SHP77 treated with DMSO at 0.1 percent for 48 hours (cell line): ENCODE data around the gene MYLK3.

Source experiments
- DNase-seq: peaks from one replicate; lab custom pipeline; 2025; lab: John Stamatoyannopoulos, UW

The MYLK3 gene

DNA sequence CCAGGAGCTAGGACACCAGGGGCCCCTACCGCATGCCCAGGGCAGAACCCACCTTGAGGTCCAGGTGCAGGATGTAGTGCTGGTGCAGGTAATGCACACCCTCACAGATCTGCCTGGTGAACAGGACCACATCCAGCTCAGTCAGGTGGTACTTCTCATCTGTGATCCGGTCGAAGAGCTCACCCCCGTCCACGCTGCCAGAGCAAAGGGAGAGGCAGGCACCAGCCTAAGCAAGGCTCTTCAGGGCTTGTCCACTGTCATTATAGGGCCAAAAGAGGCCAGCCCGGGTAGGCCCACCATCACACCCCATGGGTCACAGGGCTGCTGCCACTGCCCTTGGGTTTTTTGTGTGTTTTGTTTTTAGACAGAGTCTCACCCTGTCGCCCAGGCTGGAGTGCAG lies 21.0 kb downstream of the MYLK3 start:
- DNase-seq = no peak

DNA sequence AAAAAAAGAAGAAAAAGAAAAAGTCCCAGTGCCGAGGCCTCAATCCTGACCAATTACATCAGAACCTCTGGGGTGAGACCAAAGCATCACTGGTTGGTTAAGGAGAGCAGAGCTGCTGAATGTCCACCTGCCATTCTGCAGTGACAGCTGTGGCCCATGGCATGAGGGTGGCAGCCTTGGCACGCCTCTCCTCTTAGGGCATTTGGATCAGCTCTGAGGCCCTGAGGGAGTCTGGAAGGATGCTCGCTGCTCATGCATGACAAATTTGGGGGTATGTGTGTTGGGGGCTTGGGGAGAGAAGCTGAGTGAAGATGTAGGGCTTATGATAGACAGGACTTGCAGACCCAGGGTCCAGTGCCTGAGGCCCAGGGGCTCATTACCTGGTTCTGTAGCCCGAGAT lies 26.3 kb downstream of the MYLK3 start:
- DNase-seq = no peak

DNA sequence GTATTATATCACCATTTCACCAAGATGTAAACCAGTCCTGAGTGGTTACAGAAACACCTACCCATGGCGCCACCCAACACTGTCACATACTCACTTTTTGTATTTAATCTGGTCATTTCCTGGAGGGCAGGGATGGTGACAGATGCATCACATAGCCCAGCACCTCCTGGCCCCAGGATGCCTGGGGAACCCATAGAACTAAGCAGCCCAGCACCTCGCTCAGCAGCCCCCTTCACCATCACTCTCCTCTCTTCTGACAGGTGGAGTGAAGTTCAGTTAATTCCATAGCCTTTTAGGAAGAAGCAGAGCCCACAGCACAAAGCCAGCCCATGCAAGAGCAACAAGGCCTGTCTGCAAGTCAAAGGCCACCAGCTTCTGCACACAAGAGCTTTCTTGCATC lies 27.5 kb downstream of the MYLK3 start:
- DNase-seq = no peak

DNA sequence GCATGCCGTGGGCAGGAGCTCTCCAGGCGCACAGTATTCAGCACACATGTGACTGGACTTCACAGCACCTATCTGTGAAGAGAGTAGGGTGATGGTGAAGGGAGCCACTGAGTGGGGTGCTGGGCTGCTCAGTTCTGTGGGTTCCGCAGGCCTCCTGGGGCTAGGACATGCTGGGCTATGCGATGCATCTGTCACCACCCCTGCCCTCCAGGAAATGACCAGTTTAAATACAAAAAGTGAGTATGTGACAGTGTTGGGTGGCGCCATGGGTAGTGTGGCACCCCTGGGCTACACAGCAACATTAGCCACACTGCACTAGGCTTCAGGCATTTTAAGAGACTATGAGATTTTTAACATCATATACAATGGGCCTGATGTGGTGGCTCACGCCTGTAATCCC lies 28.6 kb downstream of the MYLK3 start:
- DNase-seq = no peak

DNA sequence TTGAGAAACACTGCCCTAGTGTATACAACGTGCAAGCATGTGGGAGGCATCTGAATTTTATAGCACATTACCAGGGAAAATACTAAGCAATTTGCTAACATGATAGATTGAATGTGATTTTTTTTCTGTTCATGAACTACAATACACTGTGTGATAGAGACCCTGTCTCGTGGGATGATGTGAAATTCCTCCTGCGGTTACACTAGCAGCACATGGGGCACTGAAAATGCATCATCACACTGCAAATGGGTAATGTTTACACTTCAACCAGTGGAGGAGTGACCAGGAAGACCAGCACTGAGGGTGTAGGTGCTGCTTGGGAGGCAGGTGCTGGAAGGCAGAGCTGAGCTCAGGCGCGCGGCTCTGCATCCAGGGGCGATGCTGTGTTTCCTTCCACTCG lies 29.9 kb downstream of the MYLK3 start:
- peak; percentile 13 for DNase-seq

DNA sequence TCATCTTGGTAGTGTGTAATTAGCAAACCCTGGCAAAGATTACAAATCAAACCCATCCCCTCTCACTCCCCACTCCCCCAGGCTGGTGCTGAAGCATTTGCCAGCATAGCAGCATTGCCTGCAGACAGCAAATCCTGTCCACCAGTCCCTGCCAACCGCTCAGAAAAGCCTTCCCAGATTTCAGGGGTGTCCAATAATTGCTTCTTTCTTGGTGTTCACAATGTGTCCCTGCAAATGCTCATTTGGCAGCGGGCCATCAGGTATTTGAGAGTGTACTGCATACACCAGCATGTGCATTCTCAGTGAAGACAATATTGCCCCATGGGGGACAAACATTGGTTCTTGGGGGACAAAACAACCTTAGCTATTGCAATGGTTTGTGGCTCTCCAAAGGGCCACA lies 30.5 kb downstream of the MYLK3 start:
- DNase-seq = no peak

DNA sequence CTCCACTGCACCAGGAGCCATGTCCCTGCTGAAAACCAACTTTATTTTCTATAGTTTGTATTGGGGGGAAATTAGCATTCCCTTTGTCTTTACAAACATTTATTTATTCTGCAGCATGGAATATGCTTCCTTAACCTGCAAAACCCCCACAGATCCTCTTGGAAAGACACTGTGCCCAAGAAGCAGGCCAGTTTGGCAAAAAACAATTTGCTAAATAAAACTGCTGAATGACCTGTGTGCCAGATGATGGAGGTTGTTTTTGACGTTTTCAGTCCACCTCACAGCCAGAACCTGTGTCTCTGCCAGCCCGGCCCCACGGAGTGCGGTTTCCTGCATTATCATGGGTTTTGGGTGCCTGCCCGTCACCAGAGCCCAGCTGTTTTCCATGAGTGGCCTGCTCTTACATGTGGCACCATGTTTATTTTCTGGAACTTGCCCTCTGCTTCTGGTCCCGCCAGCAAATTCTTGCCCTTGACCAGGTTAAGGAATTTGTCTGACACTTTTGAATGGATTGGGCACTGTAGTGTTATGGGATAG lies 32.3 kb downstream of the MYLK3 start:
- DNase-seq = no peak

DNA sequence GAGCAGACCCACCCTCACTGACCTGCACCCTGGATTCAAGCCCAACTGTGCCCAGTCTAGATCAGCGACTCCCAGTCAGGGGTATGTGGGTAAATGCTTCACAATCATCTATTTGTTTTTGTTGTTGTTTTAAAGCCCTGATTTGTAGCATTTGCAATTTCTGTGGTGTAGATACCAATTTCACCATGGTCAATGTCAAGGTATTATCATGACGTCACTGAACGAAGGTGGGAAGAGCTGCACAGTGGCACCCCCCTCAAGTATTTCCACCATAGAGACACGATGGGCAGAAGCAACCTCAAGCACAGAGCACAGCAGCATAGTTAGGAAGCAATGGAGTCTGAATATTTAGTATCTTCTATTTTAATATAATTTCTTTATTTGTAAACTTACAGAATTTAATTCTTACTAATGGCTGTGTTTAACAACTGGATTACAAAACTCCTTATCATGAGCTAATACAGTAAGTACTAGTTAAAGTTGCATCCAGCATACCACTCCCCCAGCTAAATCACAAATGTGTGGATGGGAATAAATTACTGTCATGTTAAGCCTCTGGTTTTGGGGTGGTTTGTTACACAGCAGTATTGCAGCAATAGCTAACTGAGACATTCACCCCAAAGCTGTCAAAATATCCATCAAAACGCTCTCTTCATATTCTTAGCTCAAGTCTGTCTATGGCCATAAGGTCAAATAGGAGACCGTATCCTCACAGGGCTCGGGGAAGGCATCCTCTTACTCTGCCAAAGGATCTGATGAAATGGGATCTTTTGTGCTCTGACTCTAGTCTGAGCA lies 33.1 kb downstream of the MYLK3 start:
- DNase-seq = no peak

DNA sequence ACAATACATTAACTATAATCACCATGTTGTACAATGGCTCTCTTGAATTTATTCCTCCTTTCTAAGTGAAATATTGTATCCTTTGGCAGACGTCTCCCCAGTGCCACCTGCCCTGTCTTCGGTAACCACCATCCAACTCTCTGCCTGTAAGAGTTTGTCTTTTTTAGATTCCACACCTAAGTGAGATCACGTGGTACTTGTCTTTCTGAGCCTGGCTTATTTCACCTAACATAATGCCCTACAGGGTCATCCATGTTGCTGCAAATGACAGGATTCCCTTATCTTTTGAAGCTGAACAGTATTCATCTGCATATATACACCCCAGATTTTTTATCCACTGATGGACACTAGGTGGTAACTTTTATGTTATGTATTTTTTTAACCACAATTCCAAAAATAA lies 34.5 kb downstream of the MYLK3 start:
- no peak for DNase-seq

DNA sequence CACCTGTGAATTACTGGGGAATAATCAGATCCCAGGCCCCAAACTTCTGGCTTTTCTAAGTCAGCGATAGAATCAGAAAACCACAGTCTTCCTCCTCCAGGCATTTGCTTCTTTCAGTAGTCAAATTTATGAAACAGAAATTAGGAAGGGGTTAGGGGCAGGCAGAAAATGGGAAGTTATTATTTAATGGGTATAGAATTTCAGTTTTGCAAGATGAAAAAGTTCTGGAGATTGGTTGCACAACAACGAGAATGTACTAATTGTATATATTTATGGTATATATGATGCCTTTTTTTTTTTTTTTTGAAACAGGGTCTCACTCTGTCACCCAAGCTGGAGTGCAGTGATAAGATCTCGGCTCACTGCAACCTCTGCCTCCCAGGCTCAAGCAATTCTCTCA lies 35.2 kb downstream of the MYLK3 start:
- no peak for DNase-seq

DNA sequence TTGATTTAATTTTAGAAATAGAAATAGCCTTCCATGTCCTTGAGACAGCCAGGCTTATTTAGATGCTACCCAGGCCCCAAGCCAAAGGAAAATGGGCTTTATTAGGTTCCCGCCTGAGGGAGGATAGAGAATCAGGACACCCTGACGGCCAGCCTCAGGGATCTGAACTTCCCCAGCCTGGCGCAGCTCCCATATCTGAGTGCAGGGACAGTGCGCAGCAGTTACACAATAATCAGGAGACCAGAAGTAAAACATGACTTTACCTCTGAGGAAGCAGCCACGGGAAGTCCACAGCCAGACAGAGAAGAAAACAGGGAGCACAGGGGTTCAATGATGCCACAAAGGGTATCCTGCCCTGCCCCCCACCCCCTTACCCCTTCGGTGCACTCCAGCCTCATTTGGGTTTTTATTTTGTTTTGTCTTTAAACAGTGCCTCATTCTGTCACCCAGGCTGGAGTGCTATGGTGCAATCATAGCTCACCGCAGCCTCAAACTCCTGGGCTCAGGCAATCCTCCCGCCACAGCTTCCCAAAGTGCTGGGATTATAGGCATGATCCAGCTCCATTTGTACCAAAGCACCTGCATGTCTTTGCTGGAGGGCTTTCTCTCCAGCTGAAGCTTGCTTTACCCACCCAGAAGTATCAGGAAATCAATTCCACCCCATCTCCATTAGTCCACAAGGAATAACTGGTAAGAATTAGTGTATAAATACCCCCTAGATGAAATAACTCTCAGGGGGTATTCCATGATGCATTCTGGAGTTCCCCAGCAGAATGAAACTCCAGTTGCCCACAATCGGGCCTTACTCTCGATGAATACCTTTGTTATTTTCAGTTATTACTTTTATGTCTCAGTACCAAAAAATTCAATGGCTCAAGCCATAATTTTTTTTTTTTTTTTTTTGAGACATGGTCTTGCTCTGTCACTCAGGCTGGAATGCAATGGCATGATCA lies 36.8 kb downstream of the MYLK3 start:
- DNase-seq = no peak

DNA sequence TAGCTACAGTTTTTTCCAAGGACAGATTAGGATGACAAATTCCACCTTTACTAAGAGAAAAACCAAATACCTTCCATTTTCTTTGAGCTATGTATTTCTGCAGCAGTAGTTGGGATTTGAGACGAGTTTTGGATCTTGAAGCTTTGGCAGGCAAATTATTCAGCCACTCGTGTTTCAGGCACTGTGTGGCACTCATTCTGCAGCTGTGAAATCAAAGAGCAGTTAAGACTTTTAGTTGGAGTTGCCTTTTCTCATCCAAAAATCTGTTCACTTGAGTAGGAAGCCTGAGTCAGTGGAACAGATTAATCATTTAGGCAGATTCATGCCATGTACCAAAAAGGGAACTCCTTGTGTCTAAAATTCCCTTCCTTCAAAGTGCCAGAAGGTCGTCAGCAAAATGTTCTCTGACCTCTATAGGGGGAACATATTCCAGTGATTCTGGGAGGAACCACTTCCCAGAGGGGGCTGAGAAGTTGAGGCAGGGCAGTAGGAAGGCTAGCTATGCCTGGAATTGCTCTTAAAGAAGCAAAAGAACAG lies 38.6 kb downstream of the MYLK3 start:
- DNase-seq = no peak

DNA sequence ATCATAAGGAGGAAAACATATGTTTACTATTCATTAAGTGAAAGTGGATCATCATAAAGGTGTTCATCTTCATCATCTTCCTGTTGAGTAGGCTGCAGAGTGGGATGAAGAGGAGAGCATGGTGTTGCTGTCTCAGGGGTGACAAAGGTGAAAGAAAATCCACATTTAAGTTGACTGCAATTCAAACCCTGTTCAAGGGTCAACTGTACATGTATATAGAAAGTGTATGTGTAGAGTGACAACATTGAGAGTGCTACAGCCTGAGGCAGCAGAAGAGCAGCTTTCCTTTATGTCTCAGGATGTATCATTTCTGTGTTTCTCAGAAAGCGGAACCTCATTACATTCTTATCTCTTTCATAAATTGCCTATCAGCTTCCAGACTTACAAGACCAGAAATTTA lies 41.5 kb downstream of the MYLK3 start:
- DNase-seq = no peak

DNA sequence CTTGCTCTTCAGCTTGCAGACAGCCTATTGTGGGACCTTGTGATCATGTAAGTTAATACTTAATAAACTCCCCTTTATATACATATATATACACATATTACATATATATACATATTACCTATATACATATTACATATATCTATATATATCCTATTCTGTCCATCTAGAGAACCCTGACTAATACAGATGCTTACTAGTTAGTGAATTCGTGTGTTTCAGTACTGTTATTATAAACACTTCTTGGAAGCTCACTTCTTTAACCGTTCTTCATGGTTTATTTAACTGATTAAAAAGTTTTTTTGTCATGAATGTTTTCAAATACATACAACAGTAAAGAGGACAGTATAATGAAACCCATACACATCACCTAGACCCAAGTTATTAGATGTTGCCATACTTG lies 46.1 kb downstream of the MYLK3 start:
- DNase-seq = no peak

DNA sequence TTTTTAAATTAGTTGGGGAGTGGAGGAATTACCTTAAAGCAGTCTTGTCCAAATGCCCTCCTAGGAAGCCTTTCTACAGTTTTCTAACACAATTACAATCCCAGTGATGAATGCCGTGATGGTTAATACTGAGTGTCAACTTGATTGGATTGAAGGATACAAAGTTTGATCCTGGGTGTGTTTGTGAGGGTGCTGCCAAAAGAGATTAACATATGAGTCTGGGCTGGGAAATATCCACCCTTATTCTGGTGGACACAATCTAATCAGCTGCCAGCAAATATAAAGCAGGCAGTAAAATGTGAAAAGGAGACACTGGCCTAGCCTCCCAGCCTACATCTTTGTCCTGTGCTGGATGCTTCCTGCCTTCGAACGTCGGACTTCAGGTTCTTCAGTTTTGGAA lies 46.5 kb downstream of the MYLK3 start:
- no peak for DNase-seq

DNA sequence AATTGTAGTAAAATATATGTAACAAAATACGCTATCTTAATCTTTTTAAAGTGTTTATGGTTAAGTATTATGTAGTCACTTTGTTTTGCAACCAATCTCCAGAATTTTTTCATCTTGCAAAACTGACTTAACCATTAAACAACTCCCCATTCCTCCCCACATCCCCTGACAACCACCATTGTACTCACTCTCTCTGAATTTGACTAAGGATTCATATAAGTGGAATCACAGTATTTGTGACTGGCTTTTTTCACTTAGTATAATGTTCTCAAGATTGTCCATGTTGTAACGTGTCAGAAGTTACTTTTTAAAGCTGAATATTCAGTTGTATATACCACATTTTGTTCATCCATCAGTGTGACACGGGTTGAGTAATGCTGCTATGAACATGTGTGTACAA lies 48.1 kb downstream of the MYLK3 start:
- DNase-seq = no peak

DNA sequence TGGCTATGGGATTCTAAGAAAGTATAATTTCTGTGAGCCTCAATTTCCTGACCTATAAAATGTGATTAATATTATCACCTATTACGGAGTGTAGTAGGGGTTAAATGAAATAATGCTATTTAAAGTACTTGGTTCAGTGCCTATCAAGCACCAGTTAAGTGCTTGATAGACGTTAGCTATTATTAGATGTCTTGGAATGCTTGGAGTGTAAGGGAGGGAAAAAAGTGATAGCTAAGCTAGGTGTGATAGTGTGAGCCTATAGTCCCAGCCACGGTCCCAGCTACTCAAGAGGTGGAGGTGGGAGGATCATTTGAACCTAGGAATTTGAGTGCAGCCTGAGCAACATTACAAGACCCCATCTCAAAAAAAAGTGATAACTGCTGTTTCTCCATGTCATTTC lies 51.2 kb downstream of the MYLK3 start:
- DNase-seq = no peak

DNA sequence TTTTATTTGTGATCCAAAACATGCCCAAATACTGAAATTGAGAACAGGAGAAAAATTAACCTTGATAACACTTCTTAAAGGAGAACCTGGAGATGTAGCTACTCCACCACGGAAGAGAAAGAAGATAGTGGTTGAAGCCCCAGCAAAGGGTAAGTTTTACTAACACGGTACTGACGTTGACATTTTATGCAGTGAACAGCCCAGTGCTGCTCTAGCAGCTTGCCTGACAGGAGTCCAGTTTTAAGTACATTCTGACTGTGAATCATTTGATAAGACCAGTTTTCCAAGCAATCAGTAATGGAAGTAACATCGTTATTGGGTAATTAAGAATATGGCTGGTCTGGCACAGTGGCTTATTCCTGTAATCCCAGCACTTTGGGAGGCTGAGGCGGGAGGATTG lies 52.2 kb downstream of the MYLK3 start:
- DNase-seq = no peak

DNA sequence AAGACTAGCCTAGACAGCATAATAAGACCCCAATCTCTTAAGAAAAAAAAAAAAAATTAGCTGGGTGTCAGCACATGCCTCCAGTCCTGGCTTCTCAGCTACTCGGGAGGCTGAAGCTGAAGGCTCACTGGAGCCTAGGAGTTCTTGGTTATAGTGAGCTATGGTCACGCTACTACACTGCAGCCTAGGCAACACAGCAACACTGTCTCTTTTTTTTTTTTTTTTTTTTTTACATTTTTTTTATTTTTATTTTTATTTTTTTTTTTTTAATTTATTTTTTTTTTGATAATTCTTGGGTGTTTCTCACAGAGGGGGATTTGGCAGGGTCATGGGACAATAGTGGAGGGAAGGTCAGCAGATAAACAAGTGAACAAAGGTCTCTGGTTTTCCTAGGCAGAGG lies 54.5 kb downstream of the MYLK3 start:
- DNase-seq = no peak

DNA sequence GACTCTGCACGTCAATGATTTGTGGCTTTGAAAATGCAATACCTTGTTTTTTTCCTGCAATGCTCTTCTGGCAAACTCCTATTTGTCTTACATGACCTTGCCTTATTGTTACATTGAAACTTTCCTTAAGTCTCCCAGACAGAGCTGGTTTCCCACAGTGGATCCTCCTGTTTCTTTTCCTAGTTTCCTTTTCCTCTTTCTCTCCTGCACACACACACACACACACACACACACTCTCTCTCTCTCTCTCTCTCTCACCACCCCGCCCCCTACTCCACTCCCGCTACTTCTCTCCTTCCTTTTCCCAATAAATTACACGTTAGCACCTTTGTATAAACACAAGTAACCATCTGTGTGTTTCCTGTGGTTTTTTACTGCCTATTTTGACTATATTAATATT lies 56.4 kb downstream of the MYLK3 start:
- DNase-seq = no peak

DNA sequence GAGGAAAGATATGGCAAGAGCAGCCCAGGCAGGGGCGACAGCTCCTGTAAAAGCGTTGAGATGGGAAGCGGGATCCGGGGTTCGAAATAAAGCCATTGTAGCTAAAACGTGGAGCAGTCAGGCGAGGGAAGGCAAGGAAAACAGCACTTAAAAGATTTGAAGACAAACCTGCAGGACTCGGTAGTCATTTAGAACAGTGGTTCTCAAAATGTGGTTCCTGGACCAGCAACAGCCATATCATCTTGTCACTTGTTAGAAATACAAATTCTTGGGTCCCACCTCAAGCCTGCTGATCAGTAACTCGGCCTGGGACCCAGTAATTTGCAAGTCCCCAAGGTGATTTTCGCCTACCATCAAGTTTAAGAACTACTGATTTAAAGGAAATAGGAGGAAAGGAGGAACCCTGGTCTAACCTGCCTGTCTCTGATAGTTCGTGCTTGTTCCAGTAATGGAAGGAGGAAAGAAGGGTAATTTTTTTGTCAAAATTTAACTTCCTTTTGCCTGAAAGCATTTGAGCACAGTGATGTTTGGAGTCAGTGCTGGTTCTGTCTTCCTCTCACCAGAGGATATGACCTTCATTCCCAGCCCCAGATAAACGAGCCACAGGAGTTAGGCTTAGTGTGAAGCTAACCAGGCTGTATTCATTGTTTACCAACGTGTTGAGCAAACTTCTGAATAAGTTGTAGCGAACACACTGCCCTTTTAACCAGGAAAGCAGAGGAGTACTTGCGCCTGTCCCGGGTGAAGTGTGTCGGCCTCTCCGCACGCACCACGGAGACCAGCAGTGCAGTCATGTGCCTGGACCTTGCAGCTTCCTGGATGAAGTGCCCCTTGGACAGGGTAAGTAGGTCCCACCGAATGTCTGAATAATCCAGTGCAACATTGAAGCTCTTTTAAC lies 57.6 kb downstream of the MYLK3 start:
- DNase-seq = peak; percentile 18
